Endometrial microvascular endothelial cells (primary cell): ENCODE measurements around the gene COL9A1. TPM values are rescaled to one million over a fixed set of nuclear protein-coding genes. Genes with fewer than 3 reads are reported as not detected.
"Not testable (repeated sequence)": the region's sequence is repeated elsewhere in the genome, so short reads cannot be mapped to it uniquely, and the experiment has no call there.

Experiments used
- in situ Hi-C: cut with HindIII; loops from 2 replicates; pipeline ENCODE4 v1.10.0; 2017; ENCODE audit warnings: low sequenced_read_pairs, low pct_unique_long_range_greater_than_20kb; ENCODE audit errors: inconsistent ontology term
- total RNA-seq: library from RNA; depleted of rRNA; stranded (reverse); fragments of >200 nt; gene quantifications from one replicate; pipeline ENCODE4 v1.2.3, GENCODE V29; 2015; ENCODE audit errors: inconsistent ontology term

COL9A1 gene
- not detected for total RNA-seq

DNA sequence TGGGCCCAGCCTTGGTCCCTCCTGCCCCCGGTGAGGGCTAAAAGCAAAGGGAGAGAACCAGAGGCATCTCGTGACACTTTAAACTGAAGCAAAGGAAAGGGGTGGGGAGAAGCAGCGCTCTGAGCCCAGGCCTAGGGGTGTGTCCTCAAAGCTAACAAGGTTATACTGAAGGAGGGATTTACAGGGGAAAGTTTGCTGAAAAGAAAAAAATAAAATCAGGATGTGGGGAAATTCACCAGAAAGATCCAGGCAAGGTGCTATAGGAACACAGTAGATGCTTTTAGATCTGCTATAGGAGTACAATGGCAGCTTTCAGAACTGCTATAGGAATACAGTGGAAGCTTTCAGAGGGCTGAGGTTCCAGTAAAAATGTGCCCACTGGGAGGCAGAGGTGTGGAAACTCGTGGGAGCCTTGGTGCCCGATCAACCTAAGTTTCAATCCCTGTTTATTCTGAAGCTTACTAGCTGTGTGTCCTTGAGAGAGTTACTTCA lies at the start of gene COL9A1:
COL9A1 (minus strand) TSS at position 51 of the 492 bp plus-strand sequence. CDS start 160 bp downstream, outside the sequence.
- in situ Hi-C loops = no loop called here

GRCh38 chr6:70351461-70351860 lies 48.6 kb upstream of the COL9A1 start:
- in situ Hi-C loops = no loop called here

- in situ Hi-C loops = no loop called here
Observed at GRCh38 chr6:70345619-70346018, 42.7 kb upstream of the COL9A1 start.

DNA sequence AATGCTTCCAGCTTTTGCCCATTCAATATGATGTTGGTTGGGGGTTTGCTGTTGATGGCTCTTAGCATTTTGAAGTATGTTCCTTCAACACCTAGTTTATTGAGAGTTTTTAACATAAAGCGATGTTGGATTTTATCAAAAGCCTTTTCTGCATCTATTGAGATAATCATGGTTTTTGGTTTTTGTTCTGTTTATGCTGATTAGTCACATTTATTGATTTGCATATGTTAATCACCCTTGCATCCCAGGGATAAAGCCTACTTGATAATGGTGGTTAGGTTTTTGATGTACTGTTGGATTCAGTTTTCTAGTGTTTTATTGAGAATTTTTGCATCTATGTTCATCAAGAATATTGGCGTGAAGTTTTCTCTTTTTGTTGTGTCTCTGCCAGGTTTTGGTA lies 40.4 kb upstream of the COL9A1 start:
- in situ Hi-C loops = no loop called here

- in situ Hi-C loops = not testable (repeated sequence)
Observed at GRCh38 chr6:70339810-70340209, 36.9 kb upstream of the COL9A1 start.

- in situ Hi-C loops = no loop called here
Observed at GRCh38 chr6:70338775-70339174, 35.9 kb upstream of the COL9A1 start.

DNA sequence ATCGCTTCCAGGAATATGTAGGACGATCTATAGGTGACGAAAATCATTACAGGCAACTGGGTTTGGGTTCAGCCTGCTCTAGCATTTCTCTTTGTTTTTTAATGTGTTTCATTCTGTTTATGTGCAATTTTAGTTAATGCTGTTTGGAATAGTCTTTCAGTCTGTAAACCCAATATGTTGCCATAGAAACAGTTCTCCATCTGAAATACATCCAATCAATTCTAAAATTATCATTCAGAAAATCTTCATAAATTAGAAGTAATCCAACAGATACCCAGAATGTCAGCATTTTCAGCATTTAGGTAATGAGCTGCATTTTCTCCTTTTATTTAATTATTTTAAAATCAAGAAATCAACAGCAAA lies 34.8 kb upstream of the COL9A1 start:
- in situ Hi-C loops = no loop called here

DNA sequence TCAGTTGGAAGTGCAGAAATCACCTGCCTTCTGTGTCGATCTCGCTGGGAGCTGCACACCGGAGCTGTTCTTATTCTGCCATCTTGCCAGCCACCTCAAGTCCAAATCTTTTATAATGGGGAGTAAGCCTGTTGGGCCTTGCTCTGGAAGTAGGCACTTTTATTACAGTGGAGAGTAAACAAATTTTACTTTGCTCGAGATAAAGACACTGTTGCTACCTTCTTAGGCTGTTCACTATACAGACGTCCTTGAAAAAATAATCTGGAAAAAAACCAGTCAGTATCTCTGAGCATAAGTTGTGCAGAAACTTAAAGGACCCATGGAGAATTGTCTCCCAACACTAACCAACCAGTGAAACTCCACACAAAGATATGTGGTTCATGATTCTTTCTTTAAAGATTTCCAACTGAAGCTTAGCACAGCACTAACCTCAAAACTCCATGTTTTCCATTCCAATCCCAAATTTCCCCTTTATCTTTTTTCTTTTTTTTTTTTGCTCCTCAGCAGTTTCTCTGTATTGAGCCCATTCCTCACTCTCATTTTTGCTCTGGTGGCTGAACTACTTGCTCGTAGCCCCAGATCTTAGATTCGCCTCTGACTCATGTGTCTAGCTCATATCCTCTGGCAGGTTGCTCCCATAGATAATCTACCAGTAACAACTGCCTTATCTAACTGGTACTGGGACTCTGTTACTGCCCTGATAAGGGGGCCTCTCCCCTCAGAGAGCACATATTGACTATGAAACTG lies 34.3 kb upstream of the COL9A1 start:
- in situ Hi-C loops = no loop called here

DNA sequence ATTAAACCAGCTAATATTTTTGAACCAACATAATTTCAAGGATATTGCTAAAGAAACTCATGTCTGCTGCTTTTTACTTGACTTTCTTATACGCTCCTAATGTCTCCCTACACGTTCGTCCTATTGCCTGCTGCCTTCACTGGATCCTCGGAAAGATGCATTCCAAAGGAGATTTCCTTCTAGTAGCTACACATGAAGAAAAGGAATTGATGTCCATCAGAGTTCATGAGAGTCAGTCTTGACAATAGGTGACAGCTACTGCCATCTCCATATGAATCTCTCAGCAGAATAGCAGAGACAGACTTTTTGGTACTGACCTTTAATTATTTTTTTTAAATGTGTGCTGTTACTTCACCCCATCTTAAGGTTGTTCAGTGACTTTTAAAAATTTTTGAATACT lies 24.2 kb upstream of the COL9A1 start:
- in situ Hi-C loops = no loop called here

GRCh38 chr6:70325009-70325408 lies 22.1 kb upstream of the COL9A1 start:
- in situ Hi-C loops = no loop called here

- in situ Hi-C loops = not testable (repeated sequence)
Observed at GRCh38 chr6:70317799-70318198, 14.9 kb upstream of the COL9A1 start.

GRCh38 chr6:70315079-70315751 lies 12.3 kb upstream of the COL9A1 start:
- in situ Hi-C loops = no loop called here

DNA sequence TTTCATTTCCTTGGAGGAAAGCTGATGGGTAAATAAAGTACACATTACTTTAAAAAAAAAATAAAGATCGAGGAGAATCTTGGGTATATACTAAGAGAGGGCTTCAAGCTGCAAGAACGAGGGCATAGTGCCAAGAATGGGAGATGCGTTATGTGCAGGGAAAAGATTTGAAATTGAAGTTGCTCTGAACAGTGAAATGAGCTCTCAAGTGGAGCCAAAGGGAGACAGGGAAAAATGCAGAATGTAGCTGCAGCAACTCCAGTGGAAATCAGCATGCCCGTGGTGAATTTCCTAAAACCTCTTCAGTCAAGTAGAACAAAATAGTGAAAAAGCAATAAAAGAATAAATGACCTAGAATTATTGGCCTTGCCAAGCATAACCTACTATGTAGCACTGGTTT lies 11.4 kb upstream of the COL9A1 start:
- in situ Hi-C loops = no loop called here

- in situ Hi-C loops = no loop called here
Observed at GRCh38 chr6:70312165-70312745, 9.4 kb upstream of the COL9A1 start.

- in situ Hi-C loops = no loop called here
Observed at GRCh38 chr6:70310063-70310694, 7.3 kb upstream of the COL9A1 start.

GRCh38 chr6:70309243-70309642 lies 6.4 kb upstream of the COL9A1 start:
- in situ Hi-C loops = no loop called here

- in situ Hi-C loops = not testable (repeated sequence)
Observed at GRCh38 chr6:70308142-70308541, 5.3 kb upstream of the COL9A1 start.

GRCh38 chr6:70307008-70307407 lies 4.1 kb upstream of the COL9A1 start:
- in situ Hi-C loops = no loop called here

DNA sequence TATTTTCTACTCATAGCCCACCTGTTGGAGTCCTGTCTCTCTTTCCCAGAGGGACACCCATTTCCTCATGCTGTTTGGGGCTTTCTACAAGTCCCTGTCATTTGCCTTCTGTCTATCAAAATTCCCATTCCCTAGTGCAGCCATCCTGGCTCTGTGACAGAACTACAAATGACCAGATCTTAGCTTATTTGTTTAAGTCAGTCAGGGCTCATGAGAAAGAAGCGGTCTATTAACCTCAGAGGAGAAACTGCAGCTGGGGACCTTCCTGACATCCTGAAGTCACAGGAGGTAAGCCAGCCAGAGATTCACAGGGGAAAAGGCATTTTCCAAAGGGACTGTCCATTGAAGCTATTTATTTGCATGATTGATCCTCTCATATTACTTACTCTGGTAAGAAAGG lies 1.7 kb upstream of the COL9A1 start:
- in situ Hi-C loops = no loop called here

- in situ Hi-C loops = no loop called here
Observed at GRCh38 chr6:70299456-70299855, 3.4 kb downstream of the COL9A1 start.
